22Rv1 (cell line): ENCODE measurements around the gene RFX4.

ENCODE experiments used
- ZFX ChIP-seq: fragments of 450-650 bp; IDR thresholded peaks from 2 replicates; pipeline ENCODE4 v1.6.1; 2017; ENCODE audit warnings: antibody characterized with exemption, borderline replicate concordance
- TF ChIP-seq, protein P1 (sequence below): fragments of 450-650 bp; IDR thresholded peaks from 2 replicates; pipeline ENCODE4 v1.5.1; 2017; ENCODE audit warnings: mild to moderate bottlenecking

DNA sequence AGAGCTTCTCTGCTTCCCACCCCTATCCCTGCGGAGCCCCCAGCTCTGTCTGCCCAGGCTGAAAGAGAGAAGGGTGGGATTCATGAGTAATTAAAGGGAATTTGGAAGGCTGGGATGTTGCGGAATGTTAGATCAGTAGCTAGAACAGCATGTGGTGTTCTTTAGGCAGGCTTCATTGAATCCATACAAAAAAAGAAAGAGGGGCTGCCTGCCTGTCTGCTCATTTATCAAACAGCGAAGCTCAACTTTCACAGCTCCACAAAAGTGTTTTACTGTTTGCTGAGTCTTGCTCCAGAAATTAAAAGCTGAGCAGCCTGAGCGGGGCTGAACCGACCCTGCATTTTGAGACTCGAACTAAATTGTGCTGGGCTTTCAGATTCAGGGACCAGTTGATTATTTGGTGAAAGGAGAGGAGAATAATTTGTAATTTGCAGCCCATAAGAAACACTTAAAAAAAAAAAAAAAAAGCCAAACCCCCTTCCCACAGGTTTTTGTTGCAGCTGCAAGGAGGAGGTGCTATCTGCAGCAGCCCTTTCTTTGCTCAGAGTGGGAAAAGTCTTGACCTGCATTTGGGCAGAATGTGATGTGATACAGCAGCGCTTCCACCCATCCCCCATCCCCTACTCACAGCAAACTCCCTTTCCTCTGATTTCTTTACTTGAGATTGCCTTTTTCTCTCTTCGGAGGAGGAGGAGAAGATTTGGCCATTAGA is 89.7 kb downstream of the RFX4 start:
- TF ChIP-seq, protein P1, sequence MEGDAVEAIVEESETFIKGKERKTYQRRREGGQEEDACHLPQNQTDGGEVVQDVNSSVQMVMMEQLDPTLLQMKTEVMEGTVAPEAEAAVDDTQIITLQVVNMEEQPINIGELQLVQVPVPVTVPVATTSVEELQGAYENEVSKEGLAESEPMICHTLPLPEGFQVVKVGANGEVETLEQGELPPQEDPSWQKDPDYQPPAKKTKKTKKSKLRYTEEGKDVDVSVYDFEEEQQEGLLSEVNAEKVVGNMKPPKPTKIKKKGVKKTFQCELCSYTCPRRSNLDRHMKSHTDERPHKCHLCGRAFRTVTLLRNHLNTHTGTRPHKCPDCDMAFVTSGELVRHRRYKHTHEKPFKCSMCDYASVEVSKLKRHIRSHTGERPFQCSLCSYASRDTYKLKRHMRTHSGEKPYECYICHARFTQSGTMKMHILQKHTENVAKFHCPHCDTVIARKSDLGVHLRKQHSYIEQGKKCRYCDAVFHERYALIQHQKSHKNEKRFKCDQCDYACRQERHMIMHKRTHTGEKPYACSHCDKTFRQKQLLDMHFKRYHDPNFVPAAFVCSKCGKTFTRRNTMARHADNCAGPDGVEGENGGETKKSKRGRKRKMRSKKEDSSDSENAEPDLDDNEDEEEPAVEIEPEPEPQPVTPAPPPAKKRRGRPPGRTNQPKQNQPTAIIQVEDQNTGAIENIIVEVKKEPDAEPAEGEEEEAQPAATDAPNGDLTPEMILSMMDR = no peak
- TF ChIP-seq ZFX = no peak
